H1 (cell line): ENCODE results near the gene REC8. TPM values are rescaled to one million over a fixed set of nuclear protein-coding genes. Genes with fewer than 3 reads are reported as not detected.
A peak's percentile ranks its signal among the peaks of the same experiment; 100 is the strongest.

ENCODE experiments used
- CTCF ChIA-PET: fragments of 300-600 bp; sonication (Branson Sonifier 250); formaldehyde crosslinking; loops from one replicate; lab custom pipeline; 2021; ENCODE audit not compliant: partially characterized antibody; lab: Charles Lee
- POLR2A ChIA-PET: fragments of 300-600 bp; sonication (Branson Sonifier 250); formaldehyde crosslinking; loops from one replicate; lab custom pipeline; 2021; ENCODE audit warnings: inconsistent platforms; ENCODE audit not compliant: partially characterized antibody; lab: Charles Lee
- DNase-seq, 2 experiments: peaks; one replicate each; pipeline versions ENCODE4 v3.0.0 to v3.0.0-alpha.2; 2010 to 2022; ENCODE audit warnings: low spot score in 2 of 2, low read depth in 1 of 2, mixed read lengths in 1 of 2
- FAIRE-seq: peaks from 2 replicates; lab custom pipeline; 2011; peaks lifted over from hg19 to GRCh38; lab: Jason Lieb, UNC
- H2AFZ ChIP-seq: 2 replicates; pipeline ENCODE4 v1.8.1; 2012; ENCODE audit warnings: low read length, inconsistent platforms
- H2AK5ac ChIP-seq: 2 replicates; pipeline ENCODE4 v1.6.1; 2013; ENCODE audit warnings: low read depth, low read length
- H2BK120ac ChIP-seq: replicated peaks from 2 replicates; pipeline ENCODE3; 2013; ENCODE audit warnings: low read depth, low read length, inconsistent platforms
- H2BK12ac ChIP-seq: 2 replicates; pipeline ENCODE4 v1.6.1; 2013; ENCODE audit warnings: low read depth, low read length
- H2BK15ac ChIP-seq: 2 replicates; pipeline ENCODE4 v1.6.1; 2013; ENCODE audit warnings: low read length
- H2BK20ac ChIP-seq: 2 replicates; pipeline ENCODE4 v1.6.1; 2013; ENCODE audit warnings: low read length
- H2BK5ac ChIP-seq: 2 replicates; pipeline ENCODE4 v1.6.1; 2013; ENCODE audit warnings: low read depth, low read length
- H3K14ac ChIP-seq: 2 replicates; pipeline ENCODE4 v1.6.1; 2013; ENCODE audit warnings: inconsistent platforms; ENCODE audit not compliant: insufficient read length
- H3K18ac ChIP-seq: 2 replicates; pipeline ENCODE4 v1.6.1; 2013; ENCODE audit warnings: low read length; ENCODE audit errors: extremely low read depth
- H3K23ac ChIP-seq: 2 replicates; pipeline ENCODE4 v1.6.1; 2013; ENCODE audit warnings: inconsistent platforms; ENCODE audit not compliant: insufficient read length
- H3K23me2 ChIP-seq: 2 replicates; pipeline ENCODE4 v1.6.1; 2013; ENCODE audit warnings: low read depth, low read length
- H3K27ac ChIP-seq: 2 replicates; pipeline ENCODE4 v1.6.1; 2011; ENCODE audit warnings: low read depth, low read length, inconsistent platforms
- H3K27me3 ChIP-seq, 4 experiments: replicated peaks in 1 of 4; 1 replicate in 1 of 4; 2 replicates in 3 of 4; pipeline versions ENCODE4 v1.6.1 to v1.8.1; 2011 to 2013; ENCODE audit warnings: low read length in 3 of 4, mild to moderate bottlenecking in 3 of 4, inconsistent platforms in 2 of 4, mixed read lengths in 2 of 4, moderate library complexity in 1 of 4; ENCODE audit not compliant: control insufficient read depth in 3 of 4, insufficient read depth in 3 of 4; ENCODE audit errors: extremely low read depth in 1 of 4
- H3K36me3 ChIP-seq, 4 experiments: 2 replicates each; pipeline versions ENCODE4 v1.6.1 to v1.8.1; 2011 to 2013; ENCODE audit warnings: mild to moderate bottlenecking in 4 of 4, low read length in 3 of 4, moderate library complexity in 2 of 4, control low read depth in 1 of 4, inconsistent platforms in 1 of 4; ENCODE audit not compliant: insufficient read depth in 4 of 4, control insufficient read depth in 2 of 4
- H3K4ac ChIP-seq: replicated peaks from 2 replicates; pipeline ENCODE3; 2013; ENCODE audit warnings: low read length, low read depth, mixed read lengths, inconsistent platforms; ENCODE audit not compliant: insufficient read length
- H3K4me1 ChIP-seq, 4 experiments: replicated peaks in 1 of 4; 1 replicate in 1 of 4; 2 replicates in 3 of 4; pipeline versions ENCODE4 v1.6.1 to v1.8.1; 2011 to 2013; ENCODE audit warnings: low read length in 3 of 4, inconsistent platforms in 2 of 4, mixed read lengths in 1 of 4; ENCODE audit not compliant: insufficient read depth in 4 of 4, control insufficient read depth in 3 of 4
- H3K4me2 ChIP-seq, 2 experiments: 2 replicates each; pipeline versions ENCODE4 v1.6.1 to v1.8.1; 2011 to 2013; ENCODE audit warnings: low read depth in 2 of 2, low read length in 2 of 2, control low read depth in 1 of 2, inconsistent platforms in 1 of 2, mild to moderate bottlenecking in 1 of 2; ENCODE audit not compliant: insufficient read depth in 1 of 2
- H3K4me3 ChIP-seq, 4 experiments: fragments of 200-600, 300-600 bp in 1 of 4; sonication (generic), shearing (Covaris generic), sonication (Bioruptor Twin) in 1 of 4; 2 replicates each; pipeline versions ENCODE4 v1.5.1 to v1.8.1; 2011 to 2016; ENCODE audit warnings: low read length in 4 of 4, low read depth in 3 of 4, control low read depth in 2 of 4, inconsistent platforms in 2 of 4, mild to moderate bottlenecking in 2 of 4, mixed read lengths in 1 of 4, moderate library complexity in 1 of 4; ENCODE audit not compliant: insufficient read depth in 2 of 4; ENCODE audit errors: extremely low read depth in 1 of 4
- H3K56ac ChIP-seq: replicated peaks from 2 replicates; pipeline ENCODE3; 2013; ENCODE audit warnings: low read depth, mild to moderate bottlenecking, mixed read lengths, low read length, inconsistent platforms; ENCODE audit not compliant: insufficient read length
- H3K79me1 ChIP-seq: 2 replicates; pipeline ENCODE4 v1.6.1; 2013; ENCODE audit warnings: low read depth, low read length, control low read depth
- H3K79me2 ChIP-seq, 2 experiments: 2 replicates each; pipeline versions ENCODE4 v1.6.1 to v1.8.1; 2012 to 2013; ENCODE audit warnings: low read length in 2 of 2, mild to moderate bottlenecking in 2 of 2, inconsistent platforms in 1 of 2; ENCODE audit not compliant: insufficient read depth in 2 of 2, control insufficient read depth in 1 of 2
- H3K9ac ChIP-seq, 4 experiments: replicated peaks in 1 of 4; 1 replicate in 1 of 4; 2 replicates in 3 of 4; pipeline versions ENCODE4 v1.6.1 to v1.8.1; 2011 to 2013; ENCODE audit warnings: low read depth in 3 of 4, low read length in 3 of 4, control low read depth in 2 of 4, mild to moderate bottlenecking in 2 of 4, moderate library complexity in 2 of 4, inconsistent platforms in 1 of 4; ENCODE audit errors: extremely low read depth in 1 of 4
- H3K9me3 ChIP-seq, 2 experiments: 2 replicates each; pipeline versions ENCODE4 v1.6.1 to v1.8.1; 2012 to 2013; ENCODE audit warnings: mild to moderate bottlenecking in 2 of 2, moderate library complexity in 2 of 2, control low read depth in 1 of 2, inconsistent platforms in 1 of 2, low read depth in 1 of 2, low read length in 1 of 2, mixed read lengths in 1 of 2; ENCODE audit not compliant: insufficient read depth in 2 of 2
- H4K20me1 ChIP-seq, 2 experiments: replicated peaks in 1 of 2; 2 replicates each; pipeline versions ENCODE3 to v1.8.1; 2011 to 2013; ENCODE audit warnings: inconsistent platforms in 2 of 2, low read length in 2 of 2, mild to moderate bottlenecking in 1 of 2; ENCODE audit not compliant: insufficient read depth in 2 of 2, control insufficient read depth in 1 of 2
- H4K5ac ChIP-seq: 2 replicates; pipeline ENCODE4 v1.6.1; 2013; ENCODE audit warnings: low read length, low read depth, mixed read lengths, inconsistent platforms; ENCODE audit not compliant: insufficient read length
- H4K8ac ChIP-seq: 2 replicates; pipeline ENCODE4 v1.8.0; 2013; ENCODE audit warnings: mild to moderate bottlenecking, moderate library complexity, low read length, inconsistent platforms; ENCODE audit not compliant: insufficient read depth; ENCODE audit errors: extremely low read depth
- H4K91ac ChIP-seq: replicated peaks from 2 replicates; pipeline ENCODE3; 2013; ENCODE audit warnings: low read length, mixed read lengths, inconsistent platforms; ENCODE audit not compliant: insufficient read length
- POLR2AphosphoS5 ChIP-seq: IDR thresholded peaks from 2 replicates; pipeline ENCODE4 v1.6.1; 2011; ENCODE audit warnings: low read depth, low read length
- RXRA ChIP-seq: IDR thresholded peaks from 2 replicates; pipeline ENCODE4 v1.6.1; 2011; ENCODE audit warnings: low read depth, mild to moderate bottlenecking, low read length, moderate library complexity; ENCODE audit not compliant: insufficient read depth
- SP1 ChIP-seq: IDR thresholded peaks from 2 replicates; pipeline ENCODE4 v1.6.1; 2011; ENCODE audit warnings: low read depth, low read length
- WGBS, 2 experiments: shearing (Covaris generic) in 1 of 2; methylation state at CpG; one replicate each; pipeline versions ENCODE4 v1.1.6 to v1.1.7; 2013 to 2015; ENCODE audit warnings: low lambda C conversion rate in 2 of 2, mixed read lengths in 2 of 2, inconsistent platforms in 1 of 2, low coverage in 1 of 2, missing lambda C conversion rate in 1 of 2; ENCODE audit not compliant: insufficient replicate concordance in 2 of 2, insufficient coverage in 1 of 2, insufficient read length in 1 of 2; ENCODE audit errors: extremely low coverage in 1 of 2, missing lambda C conversion rate in 1 of 2; 5-methylcytosine and 5-hydroxymethylcytosine counted together
- long read RNA-seq, 2 experiments: library from RNA in 1 of 2; library from capped mRNA in 1 of 2; stranded (forward); transcript quantifications; one replicate each; pipeline ENCODE4 v2.0.0, GENCODE V29; 2021; ENCODE audit warnings: inconsistent platforms in 1 of 2
- polyA minus RNA-seq, 3 experiments: library from RNA; depleted of rRNA, polyadenylated mRNA; stranded (reverse); fragments of >200 nt; gene quantifications; 1 replicate in 2 of 3; 2 replicates in 1 of 3; pipeline ENCODE4 v1.2.3, GENCODE V29; 2011
- polyA plus RNA-seq, 7 experiments: library from polyadenylated mRNA; depleted of rRNA in 3 of 7; stranded (reverse) in 5 of 7; unstranded in 2 of 7; fragments of >200 nt in 5 of 7; fragments of 200-250 nt in 2 of 7; gene quantifications; 1 replicate in 5 of 7; 2 replicates in 1 of 7; 4 replicates in 1 of 7; pipeline versions ENCODE4 v1.2.1 to v1.2.3, GENCODE V29; 2011 to 2013; ENCODE audit warnings: missing spikeins in 2 of 7, mixed read lengths in 2 of 7
- total RNA-seq: library from RNA; stranded (reverse); fragmentation: NEBNext Ultra II Directional; extraction: Animal tissue kit (Norgen Biotek cat#: 25700); gene quantifications from 2 replicates; pipeline ENCODE4 v1.2.1, GENCODE V29; 2021

REC8 gene, protein sequence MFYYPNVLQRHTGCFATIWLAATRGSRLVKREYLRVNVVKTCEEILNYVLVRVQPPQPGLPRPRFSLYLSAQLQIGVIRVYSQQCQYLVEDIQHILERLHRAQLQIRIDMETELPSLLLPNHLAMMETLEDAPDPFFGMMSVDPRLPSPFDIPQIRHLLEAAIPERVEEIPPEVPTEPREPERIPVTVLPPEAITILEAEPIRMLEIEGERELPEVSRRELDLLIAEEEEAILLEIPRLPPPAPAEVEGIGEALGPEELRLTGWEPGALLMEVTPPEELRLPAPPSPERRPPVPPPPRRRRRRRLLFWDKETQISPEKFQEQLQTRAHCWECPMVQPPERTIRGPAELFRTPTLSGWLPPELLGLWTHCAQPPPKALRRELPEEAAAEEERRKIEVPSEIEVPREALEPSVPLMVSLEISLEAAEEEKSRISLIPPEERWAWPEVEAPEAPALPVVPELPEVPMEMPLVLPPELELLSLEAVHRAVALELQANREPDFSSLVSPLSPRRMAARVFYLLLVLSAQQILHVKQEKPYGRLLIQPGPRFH
- 25.8 and 28.5 TPM in 2 replicates for total RNA-seq
- polyA plus RNA-seq (2011; rRNA removed), result 9.8 and 19.1 TPM in 2 replicates
- 14.4 TPM for polyA plus RNA-seq (2011; cell fraction: cytosol; rRNA removed)
- polyA plus RNA-seq (2011; cell fraction: nucleus; rRNA removed), result 118 TPM
- 37.8 to 47.6 TPM (median 43.2 TPM) in 4 replicates for polyA plus RNA-seq (2012, experiment 1 of 2)
- polyA plus RNA-seq (2012, experiment 2 of 2), result 82.3 TPM
- polyA plus RNA-seq (2013, experiment 1 of 2), result 35.1 TPM
- polyA plus RNA-seq (2013, experiment 2 of 2), result 31.5 TPM
- polyA minus RNA-seq (2011; rRNA and poly(A)+ RNA removed), result 9.2 and 12.6 TPM in 2 replicates
- polyA minus RNA-seq (2011; cell fraction: cytosol; rRNA and poly(A)+ RNA removed), result 11.8 TPM
- 37.6 TPM for polyA minus RNA-seq (2011; cell fraction: nucleus; rRNA and poly(A)+ RNA removed)
- long read RNA-seq, experiment 1, partial matches to known transcripts, result 7 of 16 reads
- long read RNA-seq, experiment 1, other reads (novel, unspliced or antisense), result 6 of 16 reads
- long read RNA-seq, experiment 2, transcript REC8-213 (20 exons, 2,405 nt), result major isoform, 9 of 11 reads
- long read RNA-seq, experiment 2, partial matches to known transcripts, result 0 of 11 reads
- long read RNA-seq, experiment 2, other reads (novel, unspliced or antisense), result 1 of 11 reads

- H3K27me3 ChIP-seq, result no peaks in the 10 kb centered on the region
- ChIA-PET POLR2A (interaction anchor here (0.6 to 10.7 kb wide), 19 partner anchors 9 to 120 kb away, joined by 3 to 158 read pairs (median 5); partner anchors contain the start of genes CARMIL3, EMC9, IPO4 and IRF9), CTCF (interaction anchor here (0.6 to 1.5 kb wide), 5 partner anchors 9 to 128 kb away, joined by 3 to 6 read pairs (median 4); partner anchors contain the start of gene IRF9)
- H3K4me2 ChIP-seq, result peak within 1 kb of the TSS; percentile 75 to 96
- DNase-seq (peak; percentile 97), FAIRE-seq (peak; percentile 42)
- H3K4me1 ChIP-seq, result peaks cover 0 to 9% (median 7%) of the 10 kb centered on the region in 4 experiments; a peak in 4 of 7 replicates
- H3K79me2 ChIP-seq, result no peaks in the 10 kb centered on the region
- peak within 1 kb of the TSS; percentile 37 to 65 (median 54); a peak in 6 of 7 replicates for H3K9ac ChIP-seq
- H2AFZ ChIP-seq, result peak within 1 kb of the TSS; percentile 47; the same call in 1 of the 2 replicates
- H4K8ac ChIP-seq, result peak within 1 kb of the TSS; percentile 59; the same call in 1 of the 2 replicates
- peak within 1 kb of the TSS; percentile 83 for H3K18ac ChIP-seq
- peak within 1 kb of the TSS; percentile 60; the same call in 1 of the 2 replicates for H2BK5ac ChIP-seq
- peaks cover 0 to under 1% (median 0%) of the 10 kb centered on the region in 4 experiments; a peak in 2 of 8 replicates for H3K36me3 ChIP-seq
- H2BK120ac ChIP-seq, result no peak within 1 kb of the TSS
- H3K23me2 ChIP-seq, result peaks cover 5% of the 10 kb centered on the region; the same call in 1 of the 2 replicates
- 13% methylated on average over 60 of the region's 63 CpGs; no CpG with 5 or more reads in 1 of the 2 experiments for WGBS, 2 experiments
- no peak within 1 kb of the TSS for H3K56ac ChIP-seq
- H4K20me1 ChIP-seq, result no peaks in the 10 kb centered on the region
- no peak within 1 kb of the TSS for H4K91ac ChIP-seq
- no peak within 1 kb of the TSS for H3K4ac ChIP-seq
- peak within 1 kb of the TSS; percentile 55; the same call in 1 of the 2 replicates for H2BK12ac ChIP-seq
- H3K4me3 ChIP-seq, result peak within 1 kb of the TSS; percentile 62 to 77 (median 71)
- no peak within 1 kb of the TSS for H2BK20ac ChIP-seq
- H4K5ac ChIP-seq, result peak within 1 kb of the TSS; percentile 23
- H3K27ac ChIP-seq, result no peak within 1 kb of the TSS
- no peaks in the 10 kb centered on the region for H3K79me1 ChIP-seq
- no peak within 1 kb of the TSS for H2AK5ac ChIP-seq
- no peaks in the 10 kb centered on the region for H3K9me3 ChIP-seq
- H2BK15ac ChIP-seq, result 0 out of 2 replicates have a peak within 1 kb of the TSS, but pooled peaks have one; percentile 46
- H3K14ac ChIP-seq, result no peak within 1 kb of the TSS
- H3K23ac ChIP-seq, result no peak within 1 kb of the TSS
- peak; percentile 97 for TF ChIP-seq RXRA
- peak; percentile 79 for TF ChIP-seq SP1
- TF ChIP-seq POLR2AphosphoS5, result no peak; the same call in none of the 2 replicates
Measured at GRCh38 chr14:24171422-24172260, at the start of gene REC8. Gene REC8 (plus strand): TSS chr14:24172080. CDS start chr14:24172553, 473 bp downstream.
